Transverse colon (tissue), 4 donors: Measurements from ENCODE around the gene RCHY1. TPM values are rescaled to one million over a fixed set of nuclear protein-coding genes. Genes with fewer than 3 reads are reported as not detected.

Experiments used
- DNase-seq: peaks from one replicate; pipeline ENCODE4 v3.0.0-alpha.2; 2019
- H3K27ac ChIP-seq, 4 donors: fragments of 200-600 bp; sonication (generic); 2 replicates each; pipeline ENCODE4 v1.5.1; 2016 to 2018; ENCODE audit warnings: inconsistent platforms in 4 of 4
- H3K27me3 ChIP-seq: fragments of 200-600 bp; sonication (generic); 2 replicates; pipeline ENCODE4 v1.5.1; 2017; ENCODE audit warnings: inconsistent platforms
- H3K36me3 ChIP-seq, 4 donors: fragments of 200-600 bp; sonication (generic); 2 replicates each; pipeline ENCODE4 v1.5.1; 2017 to 2019; ENCODE audit warnings: inconsistent platforms in 4 of 4
- H3K4me1 ChIP-seq, 4 donors: fragments of 200-600 bp; sonication (generic); 2 replicates each; pipeline ENCODE4 v1.5.1; 2017 to 2020; ENCODE audit warnings: inconsistent platforms in 4 of 4
- H3K4me3 ChIP-seq, 4 donors: fragments of 200-600 bp; sonication (generic); 1 replicate in 1 of 4; 2 replicates in 3 of 4; pipeline versions ENCODE4 v1.5.1 to v1.6.1; 2017 to 2019; ENCODE audit warnings: inconsistent platforms in 4 of 4
- H3K9me3 ChIP-seq, 2 donors: fragments of 200-600 bp; sonication (generic); 2 replicates each; pipeline ENCODE4 v1.5.1; 2017 to 2019; ENCODE audit warnings: inconsistent platforms in 2 of 2
- CTCF ChIP-seq, 5 experiments: fragments of 200-600 bp in 3 of 5; fragments of 450-650 bp in 2 of 5; sonication (generic) in 3 of 5; IDR thresholded peaks; 1 replicate in 2 of 5; 2 replicates in 3 of 5; pipeline ENCODE4 v1.5.1; 2016 to 2017; ENCODE audit warnings: antibody characterized with exemption in 5 of 5, inconsistent platforms in 3 of 5, mild to moderate bottlenecking in 2 of 5, moderate library complexity in 1 of 5
- EP300 ChIP-seq: sonication (generic); formaldehyde crosslinking; IDR thresholded peaks from one replicate; pipeline ENCODE4 v1.6.1; 2017; ENCODE audit warnings: antibody characterized with exemption, low read depth
- POLR2A ChIP-seq: fragments of 450-650 bp; IDR thresholded peaks from one replicate; pipeline ENCODE4 v1.6.1; 2016; ENCODE audit warnings: antibody characterized with exemption, mild to moderate bottlenecking, moderate library complexity
- POLR2AphosphoS5 ChIP-seq, 3 donors: sonication (generic); formaldehyde crosslinking; IDR thresholded peaks; one replicate each; pipeline ENCODE4 v1.6.1; 2016; ENCODE audit warnings: antibody characterized with exemption in 3 of 3
- WGBS, 2 donors: methylation state at CpG; one replicate each; pipeline ENCODE4 v1.1.5; 2018; ENCODE audit warnings: low coverage in 1 of 2; 5-methylcytosine and 5-hydroxymethylcytosine counted together
- in situ Hi-C, 4 donors: fragments of 200-750 bp; cut with MboI; loops; one replicate each; pipeline versions ENCODE4 v1.15.0 to v1.15.1; 2017; ENCODE audit warnings: low sequenced_read_pairs in 3 of 4, low pct_ligation_motif_present in 1 of 4, low pct_unique_long_range_greater_than_20kb in 1 of 4
- intact Hi-C: fragments of 100-400 bp; cut with DNase I; formaldehyde crosslinking; loops from one replicate; pipeline ENCODE4 v1.15.1; 2023; ENCODE audit warnings: low total_unique reads
- total RNA-seq, 4 donors: library from RNA; depleted of rRNA; stranded (reverse); fragments of >200 nt; gene quantifications; one replicate each; pipeline ENCODE4 v1.1.0, GENCODE V29; 2016

The RCHY1 gene
- total RNA-seq, 4 donors from 2014 or later: 5.2 to 34.8 (median 22.4) TPM

DNA sequence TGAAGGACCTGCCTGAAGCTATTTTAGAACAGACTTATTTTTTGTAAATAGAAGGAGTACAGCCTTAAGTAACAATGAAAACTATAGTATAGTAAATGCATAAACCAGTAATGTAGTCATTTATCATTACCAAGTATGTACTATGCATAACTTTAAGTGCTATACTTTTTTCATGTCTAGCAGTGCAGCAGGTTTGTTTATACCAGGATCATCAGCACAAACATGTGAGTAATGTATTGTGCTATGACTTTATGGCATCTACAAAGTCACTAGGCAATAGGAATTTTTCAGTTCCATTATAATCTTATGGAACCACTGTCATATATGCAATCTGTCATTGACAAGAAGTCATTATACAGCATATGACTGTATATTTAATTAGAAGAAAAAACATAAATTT lies 38.2 kb upstream of the RCHY1 start:
- DNase-seq: no peak
- no peak overlapping the region for H3K27ac ChIP-seq

GRCh38 chr4:75549019-75549418 lies 34.8 kb upstream of the RCHY1 start:
- DNase-seq: no peak
- Histone ChIP-seq H3K27ac (no peak overlapping the region), H3K27me3 (no peaks in the 10 kb centered on the region), H3K4me3 (no peak overlapping the region), H3K36me3 (no peaks in the 10 kb centered on the region), H3K9me3 (no peaks in the 10 kb centered on the region), H3K4me1 (no peaks in the 10 kb centered on the region)
- intact Hi-C loops: no loop called here
- 84 to 90% methylated on average over 2 of the region's 2 CpGs for WGBS, 2 donors
- TF ChIP-seq EP300 (no peak), POLR2A (no peak), CTCF (IDR thresholded peaks at IDR 0.05) (no peak), POLR2AphosphoS5 (IDR thresholded peaks at IDR 0.05) (no peak)
- in situ Hi-C loops: no loop called here

More for the DNA sequence above, 38.2 kb upstream of the RCHY1 start:
- H3K9me3 ChIP-seq: no peaks in the 10 kb centered on the region
- intact Hi-C loops (no loop called here), in situ Hi-C loops (no loop called here)
- TF ChIP-seq CTCF (IDR thresholded peaks at IDR 0.05): no peak
- TF ChIP-seq EP300: no peak
- TF ChIP-seq POLR2A: no peak
- no peak for TF ChIP-seq POLR2AphosphoS5 (IDR thresholded peaks at IDR 0.05)
- no peaks in the 10 kb centered on the region for H3K36me3 ChIP-seq
- H3K4me1 ChIP-seq: no peaks in the 10 kb centered on the region
- H3K4me3 ChIP-seq: no peak overlapping the region
- no peaks in the 10 kb centered on the region for H3K27me3 ChIP-seq

- WGBS, 2 donors: 81 to 100% methylated on average over 1 to 15 of the region's 15 CpGs
- in situ Hi-C loops (no loop called here), intact Hi-C loops (no loop called here)
- Histone ChIP-seq H3K36me3 (no peaks in the 10 kb centered on the region), H3K4me1 (no peaks in the 10 kb centered on the region), H3K4me3 (no peak overlapping the region), H3K27ac (no peak overlapping the region), H3K9me3 (no peaks in the 10 kb centered on the region), H3K27me3 (no peaks in the 10 kb centered on the region)
- DNase-seq: peak; percentile 42
- TF ChIP-seq EP300: no peak
- no peak for TF ChIP-seq POLR2A
- TF ChIP-seq CTCF (IDR thresholded peaks at IDR 0.05): no peak
- no peak for TF ChIP-seq POLR2AphosphoS5 (IDR thresholded peaks at IDR 0.05)
Observed at GRCh38 chr4:75547647-75548387, 33.6 kb upstream of the RCHY1 start.

GRCh38 chr4:75545526-75545925 lies 31.3 kb upstream of the RCHY1 start:
- 100% methylated on average over 5 of the region's 5 CpGs; no CpG with 5 or more reads in 1 of the 2 donors for WGBS, 2 donors
- Histone ChIP-seq H3K4me1 (no peaks in the 10 kb centered on the region), H3K36me3 (no peaks in the 10 kb centered on the region), H3K9me3 (no peaks in the 10 kb centered on the region), H3K27ac (no peak overlapping the region), H3K27me3 (no peaks in the 10 kb centered on the region), H3K4me3 (no peak overlapping the region)
- TF ChIP-seq CTCF (IDR thresholded peaks at IDR 0.05) (no peak), POLR2AphosphoS5 (IDR thresholded peaks at IDR 0.05) (no peak), EP300 (no peak)
- intact Hi-C loops: no loop called here
- DNase-seq: no peak
- in situ Hi-C loops: no loop called here
